Parathyroid adenoma (tissue), 2 donors: ENCODE results near the gene ZNF277.

Experiments
- H2AFZ ChIP-seq: fragments of 300-600 bp; sonication (generic); one replicate; pipeline ENCODE4 v1.7.0; 2017; ENCODE audit warnings: antibody characterized with exemption, mild to moderate bottlenecking
- H3K27ac ChIP-seq: fragments of 300-600 bp; sonication (generic); one replicate; pipeline ENCODE4 v1.7.0; 2017
- H3K27me3 ChIP-seq: fragments of 300-600 bp; sonication (generic); one replicate; pipeline ENCODE4 v1.7.0; 2017; ENCODE audit warnings: low read length; ENCODE audit not compliant: control insufficient read depth, insufficient read depth
- H3K36me3 ChIP-seq: fragments of 300-600 bp; sonication (generic); one replicate; pipeline ENCODE4 v1.7.0; 2017; ENCODE audit warnings: low read length; ENCODE audit not compliant: control insufficient read depth, insufficient read depth
- H3K4me1 ChIP-seq: fragments of 300-600 bp; sonication (generic); one replicate; pipeline ENCODE4 v1.7.0; 2017; ENCODE audit warnings: control low read depth
- H3K4me2 ChIP-seq: fragments of 300-600 bp; sonication (generic); one replicate; pipeline ENCODE4 v1.7.0; 2017; ENCODE audit warnings: low read length
- H3K4me3 ChIP-seq: fragments of 300-600 bp; sonication (generic); one replicate; pipeline ENCODE4 v1.7.0; 2017; ENCODE audit warnings: low read depth, low read length
- H3K79me2 ChIP-seq: fragments of 300-600 bp; sonication (generic); one replicate; pipeline ENCODE4 v1.7.0; 2017; ENCODE audit warnings: control low read depth
- H3K9ac ChIP-seq: fragments of 300-600 bp; sonication (generic); one replicate; pipeline ENCODE4 v1.7.0; 2017; ENCODE audit warnings: mild to moderate bottlenecking
- H3K9me3 ChIP-seq: fragments of 300-600 bp; sonication (generic); one replicate; pipeline ENCODE4 v1.7.0; 2017; ENCODE audit warnings: low read length; ENCODE audit not compliant: control insufficient read depth
- TF ChIP-seq, protein P1 (sequence below): fragments of 300-600 bp; sonication (generic); IDR thresholded peaks from one replicate; pipeline ENCODE4 v1.7.0; 2017; ENCODE audit warnings: antibody characterized with exemption, mild to moderate bottlenecking
- donor health status: primary hyperparathyroidism.

Gene ZNF277

DNA sequence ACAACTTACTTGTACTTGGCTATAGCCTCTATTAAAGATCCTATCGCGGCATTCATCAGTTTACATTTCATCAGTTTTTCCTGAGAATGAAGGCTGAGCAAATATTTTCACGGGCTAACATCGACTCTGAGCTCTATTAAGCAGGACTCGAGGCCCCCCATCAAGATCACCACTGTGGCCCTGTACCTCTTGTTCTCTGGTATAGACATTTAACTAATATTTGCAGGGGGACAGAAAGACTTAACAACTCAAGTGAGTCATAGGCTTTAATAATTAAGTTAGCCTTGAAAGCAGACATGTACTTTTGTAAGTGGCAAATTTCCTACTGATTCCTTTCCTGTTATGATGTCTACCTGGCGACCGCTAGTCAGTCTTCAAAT lies 45.7 kb upstream of the ZNF277 start:
- H3K79me2 ChIP-seq: no peaks in the 10 kb centered on the region
- H3K27me3 ChIP-seq: no peaks in the 10 kb centered on the region
- H3K27ac ChIP-seq: no peak overlapping the region
- TF ChIP-seq, protein P1, sequence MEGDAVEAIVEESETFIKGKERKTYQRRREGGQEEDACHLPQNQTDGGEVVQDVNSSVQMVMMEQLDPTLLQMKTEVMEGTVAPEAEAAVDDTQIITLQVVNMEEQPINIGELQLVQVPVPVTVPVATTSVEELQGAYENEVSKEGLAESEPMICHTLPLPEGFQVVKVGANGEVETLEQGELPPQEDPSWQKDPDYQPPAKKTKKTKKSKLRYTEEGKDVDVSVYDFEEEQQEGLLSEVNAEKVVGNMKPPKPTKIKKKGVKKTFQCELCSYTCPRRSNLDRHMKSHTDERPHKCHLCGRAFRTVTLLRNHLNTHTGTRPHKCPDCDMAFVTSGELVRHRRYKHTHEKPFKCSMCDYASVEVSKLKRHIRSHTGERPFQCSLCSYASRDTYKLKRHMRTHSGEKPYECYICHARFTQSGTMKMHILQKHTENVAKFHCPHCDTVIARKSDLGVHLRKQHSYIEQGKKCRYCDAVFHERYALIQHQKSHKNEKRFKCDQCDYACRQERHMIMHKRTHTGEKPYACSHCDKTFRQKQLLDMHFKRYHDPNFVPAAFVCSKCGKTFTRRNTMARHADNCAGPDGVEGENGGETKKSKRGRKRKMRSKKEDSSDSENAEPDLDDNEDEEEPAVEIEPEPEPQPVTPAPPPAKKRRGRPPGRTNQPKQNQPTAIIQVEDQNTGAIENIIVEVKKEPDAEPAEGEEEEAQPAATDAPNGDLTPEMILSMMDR: no peak
- no peaks in the 10 kb centered on the region for H3K9me3 ChIP-seq
- H3K9ac ChIP-seq: no peak overlapping the region
- H3K4me3 ChIP-seq: no peak overlapping the region
- no peak overlapping the region for H3K4me2 ChIP-seq
- no peaks in the 10 kb centered on the region for H3K36me3 ChIP-seq
- H3K4me1 ChIP-seq: no peaks in the 10 kb centered on the region
- H2AFZ ChIP-seq: peak overlapping the region; percentile 40

DNA sequence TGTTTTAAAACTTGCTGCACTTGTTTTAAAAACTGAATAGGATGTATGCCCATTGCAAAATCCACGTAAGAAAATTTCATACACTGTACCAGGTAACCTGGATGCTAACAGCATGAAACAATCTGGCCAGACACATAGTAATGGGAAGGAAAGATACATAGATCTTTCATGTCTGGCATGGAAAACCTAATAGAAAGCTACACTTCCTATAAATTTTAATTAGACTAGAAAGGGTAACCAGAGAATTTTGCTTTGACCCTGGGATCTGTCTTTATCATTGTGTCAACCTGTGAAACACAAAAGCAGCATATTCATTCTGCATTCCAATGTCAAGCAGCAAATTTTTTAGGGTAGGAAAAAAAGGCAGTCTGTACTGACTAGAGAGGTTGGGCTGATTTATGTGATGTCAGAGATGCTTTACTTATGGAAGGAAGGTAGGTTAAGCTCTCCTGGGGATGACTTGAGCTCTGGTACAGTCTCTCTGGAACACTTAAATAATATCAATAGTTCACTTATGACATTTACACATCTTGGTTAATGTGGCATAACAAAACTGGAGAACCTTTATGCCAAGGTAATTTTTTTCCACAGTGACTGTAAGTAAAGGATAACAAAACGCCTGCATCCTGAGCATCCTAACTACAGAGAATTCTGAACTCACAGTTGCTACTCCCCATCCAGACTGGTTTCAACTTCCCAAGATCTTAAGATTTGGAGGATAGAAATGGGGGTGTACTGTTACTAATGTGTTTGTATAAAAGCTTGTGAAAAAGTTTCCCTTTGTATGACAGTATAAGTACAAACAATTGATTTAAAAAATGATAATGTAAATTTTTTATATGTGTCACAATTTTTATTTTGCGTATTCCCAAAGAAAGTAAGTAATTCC lies 45.0 kb upstream of the ZNF277 start:
- Histone ChIP-seq H3K9me3 (no peaks in the 10 kb centered on the region), H3K36me3 (no peaks in the 10 kb centered on the region), H3K27ac (no peak overlapping the region), H3K79me2 (no peaks in the 10 kb centered on the region), H3K27me3 (no peaks in the 10 kb centered on the region), H3K4me3 (no peak overlapping the region), H3K9ac (no peak overlapping the region), H3K4me1 (no peaks in the 10 kb centered on the region), H2AFZ (no peak overlapping the region), H3K4me2 (no peak overlapping the region)
- TF ChIP-seq, protein P1: no peak

DNA sequence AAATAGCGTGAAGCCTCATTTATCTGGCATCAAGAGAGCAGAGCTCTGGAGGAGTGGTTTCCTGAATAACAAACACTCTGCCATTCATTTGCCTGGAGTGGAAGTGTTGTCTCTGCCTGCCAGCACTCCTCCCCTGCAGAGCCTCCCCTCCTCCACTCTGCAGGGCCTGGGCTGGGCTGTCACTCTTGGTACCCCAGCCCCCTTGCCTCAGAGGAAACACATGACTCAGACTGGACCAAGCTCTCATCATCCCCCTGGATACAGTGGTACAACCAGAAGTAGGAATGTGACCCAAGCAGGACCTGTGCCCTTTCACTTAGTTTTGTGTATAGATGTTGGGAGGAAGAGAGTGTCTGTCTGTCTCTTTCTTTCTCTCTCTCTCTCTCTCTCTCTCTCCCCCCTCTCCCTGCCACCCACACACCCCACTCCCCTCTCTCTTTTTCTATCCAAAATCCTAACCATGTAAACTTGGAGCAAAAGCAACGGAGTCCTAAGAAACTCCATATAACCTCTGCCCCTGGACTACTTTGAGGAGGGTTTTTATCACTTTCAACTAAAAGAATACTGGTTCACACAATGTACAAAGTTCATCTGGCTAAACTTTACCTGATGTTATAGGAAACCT lies 44.2 kb upstream of the ZNF277 start:
- Histone ChIP-seq H3K79me2 (no peaks in the 10 kb centered on the region), H2AFZ (no peak overlapping the region), H3K9me3 (no peaks in the 10 kb centered on the region), H3K9ac (no peak overlapping the region), H3K36me3 (no peaks in the 10 kb centered on the region), H3K4me3 (no peak overlapping the region), H3K27ac (no peak overlapping the region), H3K4me2 (no peak overlapping the region), H3K27me3 (no peaks in the 10 kb centered on the region), H3K4me1 (no peaks in the 10 kb centered on the region)
- TF ChIP-seq, protein P1: no peak

DNA sequence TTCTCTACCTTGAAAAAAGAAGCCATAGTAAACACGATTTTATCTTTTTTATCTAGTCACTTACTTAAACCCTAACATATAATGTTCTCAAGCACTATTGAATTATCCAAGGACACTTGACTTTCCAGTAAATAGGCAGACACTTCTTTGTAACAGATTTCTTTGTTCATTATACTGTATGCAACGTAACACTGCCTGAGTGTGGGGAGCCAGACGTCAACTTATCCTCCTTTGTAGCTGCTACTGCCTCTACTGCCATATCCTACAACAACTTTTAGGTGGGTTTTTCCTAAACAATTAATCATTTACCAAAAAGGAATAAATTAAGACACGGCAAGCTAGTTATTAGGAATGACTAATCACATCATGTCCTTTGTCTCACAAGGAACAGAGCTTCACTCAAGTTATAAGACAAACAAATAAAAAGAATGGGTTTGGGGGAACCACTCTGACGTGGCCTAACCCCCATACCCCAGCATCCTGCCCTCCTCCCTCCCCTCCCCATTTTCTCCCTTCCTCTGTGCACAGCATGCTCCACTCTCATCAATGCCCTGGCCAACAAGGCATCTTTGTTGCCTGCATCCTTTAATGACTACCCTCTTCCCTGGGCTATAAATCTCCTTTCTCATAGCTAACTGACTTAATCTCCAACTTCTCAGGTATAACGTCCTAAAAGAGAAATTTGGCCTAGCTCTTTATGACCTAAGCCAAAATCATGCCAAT lies 43.5 kb upstream of the ZNF277 start:
- H3K4me1 ChIP-seq: no peaks in the 10 kb centered on the region
- H2AFZ ChIP-seq: no peak overlapping the region
- H3K4me2 ChIP-seq: no peak overlapping the region
- H3K27ac ChIP-seq: no peak overlapping the region
- no peaks in the 10 kb centered on the region for H3K79me2 ChIP-seq
- no peaks in the 10 kb centered on the region for H3K27me3 ChIP-seq
- H3K9me3 ChIP-seq: no peaks in the 10 kb centered on the region
- no peak overlapping the region for H3K9ac ChIP-seq
- H3K4me3 ChIP-seq: no peak overlapping the region
- TF ChIP-seq, protein P1: no peak
- H3K36me3 ChIP-seq: no peaks in the 10 kb centered on the region
